Osteoblast (primary cell): Measurements from ENCODE around the gene SOAT1. TPM values are rescaled to one million over a fixed set of nuclear protein-coding genes. Genes with fewer than 3 reads are reported as not detected.
A peak's percentile ranks its signal among the peaks of the same experiment; 100 is the strongest.
"Not testable (repeated sequence)": the region's sequence is repeated elsewhere in the genome, so short reads cannot be mapped to it uniquely, and the experiment has no call there.

Experiments used
- DNase-seq: peaks from one replicate; pipeline ENCODE4 v3.0.0; 2011; ENCODE audit warnings: low spot score, mixed read lengths; ENCODE audit not compliant: insufficient read length; ENCODE audit errors: missing footprints
- H2AFZ ChIP-seq: 2 replicates; pipeline ENCODE4 v1.6.0; 2011; ENCODE audit warnings: mild to moderate bottlenecking, low read length
- H3K27ac ChIP-seq: 2 replicates; pipeline ENCODE4 v1.5.1; 2011; ENCODE audit warnings: mild to moderate bottlenecking, low read depth, low read length, moderate library complexity
- H3K27me3 ChIP-seq: 2 replicates; pipeline ENCODE4 v1.6.0; 2012; ENCODE audit warnings: mild to moderate bottlenecking, control low read depth, inconsistent platforms, low read length, moderate library complexity; ENCODE audit not compliant: insufficient read depth
- H3K36me3 ChIP-seq: 2 replicates; pipeline ENCODE4 v1.5.1; 2011; ENCODE audit warnings: mild to moderate bottlenecking, low read length, control low read depth, moderate library complexity; ENCODE audit not compliant: insufficient read depth
- H3K4me1 ChIP-seq: 2 replicates; pipeline ENCODE4 v1.5.1; 2011; ENCODE audit warnings: mild to moderate bottlenecking, low read length, control low read depth, moderate library complexity; ENCODE audit not compliant: insufficient read depth
- H3K4me2 ChIP-seq: 2 replicates; pipeline ENCODE4 v1.6.0; 2011; ENCODE audit warnings: mild to moderate bottlenecking, low read length; ENCODE audit not compliant: insufficient read depth
- H3K4me3 ChIP-seq: fragments of 200-600 bp; sonication (generic); 3 replicates; pipeline ENCODE4 v1.5.1; 2012; ENCODE audit warnings: mild to moderate bottlenecking, low read length, inconsistent platforms; ENCODE audit not compliant: insufficient read depth
- H3K79me2 ChIP-seq: 2 replicates; pipeline ENCODE4 v1.6.0; 2012; ENCODE audit warnings: mild to moderate bottlenecking, low read length, control low read depth, inconsistent platforms; ENCODE audit not compliant: insufficient read depth
- H3K9me3 ChIP-seq: 2 replicates; pipeline ENCODE4 v1.5.1; 2011; ENCODE audit warnings: low read depth, low read length, control low read depth
- H4K20me1 ChIP-seq: 2 replicates; pipeline ENCODE4 v1.6.0; 2012; ENCODE audit warnings: mild to moderate bottlenecking, low read length, control low read depth; ENCODE audit not compliant: insufficient read depth
- CTCF ChIP-seq: IDR thresholded peaks from 2 replicates; pipeline ENCODE4 v1.5.1; 2011; ENCODE audit warnings: mild to moderate bottlenecking, low read depth, low read length, moderate library complexity; ENCODE audit errors: extremely low read depth
- total RNA-seq: library from RNA; depleted of rRNA; stranded (reverse); fragments of >200 nt; gene quantifications from 2 replicates; pipeline ENCODE4 v1.2.3, GENCODE V29; 2012

Gene SOAT1
- total RNA-seq, 1 donor: 40.2 TPM

- H3K27ac ChIP-seq: no peak overlapping the region
- H3K4me2 ChIP-seq: no peak overlapping the region
- H3K4me3 ChIP-seq: no peak overlapping the region
- no peaks in the 10 kb centered on the region for H3K9me3 ChIP-seq
- no peak for TF ChIP-seq CTCF
- peaks cover 32% of the 10 kb centered on the region for H3K36me3 ChIP-seq
- no peaks in the 10 kb centered on the region for H3K27me3 ChIP-seq
- H4K20me1 ChIP-seq: no peaks in the 10 kb centered on the region
- H2AFZ ChIP-seq: no peak overlapping the region
- H3K79me2 ChIP-seq: no peaks in the 10 kb centered on the region
- no peak for DNase-seq
- H3K4me1 ChIP-seq: peaks cover 6% of the 10 kb centered on the region
Measured at GRCh38 chr1:179351281-179351680, 57.7 kb downstream of the SOAT1 start.

GRCh38 chr1:179352236-179352635 is 58.6 kb downstream of the SOAT1 start:
- H3K4me3 ChIP-seq: no peak overlapping the region

GRCh38 chr1:179353546-179353945 is 59.9 kb downstream of the SOAT1 start:
- Histone ChIP-seq H3K79me2 (no peaks in the 10 kb centered on the region), H3K4me3 (no peak overlapping the region), H3K9me3 (no peaks in the 10 kb centered on the region), H3K27ac (peak overlapping the region; percentile 5), H3K36me3 (peaks cover 18% of the 10 kb centered on the region), H3K4me2 (peak overlapping the region; percentile 1), H3K27me3 (no peaks in the 10 kb centered on the region), H2AFZ (no peak overlapping the region), H4K20me1 (no peaks in the 10 kb centered on the region), H3K4me1 (peaks cover 6% of the 10 kb centered on the region)
- TF ChIP-seq CTCF: no peak
- DNase-seq: peak; percentile 39

More at GRCh38 chr1:179352236-179352635, 58.6 kb downstream of the SOAT1 start:
- no peak for DNase-seq
- H3K9me3 ChIP-seq: no peaks in the 10 kb centered on the region
- peaks cover 29% of the 10 kb centered on the region for H3K36me3 ChIP-seq
- no peak overlapping the region for H3K27ac ChIP-seq
- no peaks in the 10 kb centered on the region for H4K20me1 ChIP-seq
- H3K79me2 ChIP-seq: no peaks in the 10 kb centered on the region
- TF ChIP-seq CTCF: no peak
- peaks cover 6% of the 10 kb centered on the region for H3K4me1 ChIP-seq
- no peak overlapping the region for H2AFZ ChIP-seq
- no peak overlapping the region for H3K4me2 ChIP-seq
- H3K27me3 ChIP-seq: no peaks in the 10 kb centered on the region

DNA sequence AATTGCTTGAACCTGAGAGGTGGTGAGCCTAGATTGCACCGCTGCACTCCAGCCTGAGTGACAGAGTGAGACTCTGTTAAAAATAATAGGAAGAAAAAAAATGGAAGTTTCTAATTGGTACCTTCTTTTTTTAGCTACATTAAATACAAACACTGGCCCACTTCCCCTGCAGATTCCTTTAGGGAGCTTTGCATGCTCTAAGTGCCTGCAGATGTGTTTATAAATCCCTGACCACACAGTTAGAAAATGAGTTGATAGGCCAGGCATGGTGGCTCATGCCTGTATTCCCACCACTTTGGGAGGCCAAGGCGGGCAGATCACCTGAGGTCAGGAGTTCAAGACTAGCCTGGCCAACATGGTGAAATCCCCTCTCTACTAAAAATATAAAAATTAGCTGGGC is 68.0 kb downstream of the SOAT1 start:
- not testable (repeated sequence) for H3K27ac ChIP-seq, H3K27me3 ChIP-seq, H3K9me3 ChIP-seq, DNase-seq, H3K4me2 ChIP-seq, H3K79me2 ChIP-seq, H4K20me1 ChIP-seq, H3K36me3 ChIP-seq, H2AFZ ChIP-seq, H3K4me3 ChIP-seq, H3K4me1 ChIP-seq
